B cell (primary cell): ENCODE measurements around the gene EPHA7. TPM values are rescaled to one million over a fixed set of nuclear protein-coding genes. Genes with fewer than 3 reads are reported as not detected.

Experiments used
- ATAC-seq: fragments of 200-7000 bp; cut with Tn5 transposase; one replicate; pipeline ENCODE4 v1.10.0; 2021; ENCODE audit warnings: low read depth, mild to moderate bottlenecking, moderate number of reproducible peaks, moderate library complexity
- CTCF ChIA-PET: fragments of 350-600 bp; sonication (Branson Sonifier 250); formaldehyde crosslinking; loops from one replicate; lab custom pipeline; 2021; ENCODE audit warnings: antibody characterized with exemption, inconsistent platforms; lab: Charles Lee
- POLR2A ChIA-PET: fragments of 350-600 bp; sonication (Branson Sonifier 250); formaldehyde crosslinking; loops from one replicate; lab custom pipeline; 2021; ENCODE audit warnings: antibody characterized with exemption; lab: Charles Lee
- DNase-seq: peaks from one replicate; pipeline ENCODE4 v3.0.0; 2013
- H2AFZ ChIP-seq: 2 replicates; pipeline ENCODE4 v1.6.1; 2012; ENCODE audit warnings: mild to moderate bottlenecking, low read depth, low read length; ENCODE audit not compliant: insufficient read depth, poor library complexity, severe bottlenecking
- H3K27ac ChIP-seq, 2 donors: 1 replicate in 1 of 2; 2 replicates in 1 of 2; pipeline ENCODE4 v1.5.1; 2012 to 2013; ENCODE audit warnings: low read length in 2 of 2, mild to moderate bottlenecking in 2 of 2, moderate library complexity in 1 of 2
- H3K27me3 ChIP-seq, 4 experiments: fragments of 200-600 bp in 1 of 4; sonication (generic) in 1 of 4; replicated peaks in 1 of 4; 1 replicate in 2 of 4; 2 replicates in 2 of 4; pipeline versions ENCODE4 v1.6.1 to v1.7.0; 2013 to 2016; ENCODE audit warnings: low read length in 3 of 4, mild to moderate bottlenecking in 2 of 4, mixed read lengths in 1 of 4, moderate library complexity in 1 of 4; ENCODE audit not compliant: insufficient read depth in 4 of 4, control insufficient read depth in 3 of 4; ENCODE audit errors: control extremely low read depth in 1 of 4
- H3K36me3 ChIP-seq, 2 experiments: replicated peaks in 1 of 2; 1 replicate in 1 of 2; 2 replicates in 1 of 2; pipeline versions ENCODE4 v1.6.1 to v1.7.1; 2013; ENCODE audit warnings: low read length in 1 of 2; ENCODE audit not compliant: insufficient read depth in 2 of 2, control insufficient read depth in 1 of 2; ENCODE audit errors: control extremely low read depth in 1 of 2, extremely low read depth in 1 of 2
- H3K4me1 ChIP-seq, 2 donors: fragments of 200-600 bp in 1 of 2; sonication (generic) in 1 of 2; 1 replicate in 1 of 2; 2 replicates in 1 of 2; pipeline versions ENCODE4 v1.5.1 to v1.6.1; 2013 to 2017; ENCODE audit warnings: low read length in 2 of 2; ENCODE audit not compliant: control insufficient read depth in 2 of 2, insufficient read depth in 2 of 2
- H3K4me2 ChIP-seq: replicated peaks from 2 replicates; pipeline ENCODE3; 2012; ENCODE audit warnings: mild to moderate bottlenecking, low read depth, low read length; ENCODE audit not compliant: poor library complexity, severe bottlenecking
- H3K4me3 ChIP-seq, 5 experiments: fragments of 200-600 bp in 1 of 5; sonication (generic) in 1 of 5; 1 replicate in 3 of 5; 2 replicates in 2 of 5; pipeline versions ENCODE4 v1.5.1 to v1.7.0; 2011 to 2016; ENCODE audit warnings: low read length in 4 of 5, mild to moderate bottlenecking in 4 of 5, low read depth in 2 of 5, control low read depth in 1 of 5, moderate library complexity in 1 of 5; ENCODE audit not compliant: insufficient read depth in 1 of 5; ENCODE audit errors: control extremely low read depth in 1 of 5, extremely low read depth in 1 of 5
- H3K79me2 ChIP-seq: fragments of 200-600 bp; sonication (generic); one replicate; pipeline ENCODE4 v1.6.0; 2016; ENCODE audit warnings: low read length; ENCODE audit not compliant: control insufficient read depth, insufficient read depth
- H3K9ac ChIP-seq: fragments of 200-600 bp; sonication (generic); 2 replicates; pipeline ENCODE4 v1.6.1; 2017; ENCODE audit warnings: mild to moderate bottlenecking, low read length, moderate library complexity
- H3K9me3 ChIP-seq, 3 donors: one replicate each; pipeline versions ENCODE4 v1.6.1 to v1.7.1; 2013; ENCODE audit warnings: low read length in 2 of 3; ENCODE audit not compliant: control insufficient read depth in 2 of 3, insufficient read depth in 1 of 3; ENCODE audit errors: control extremely low read depth in 1 of 3
- H4K20me1 ChIP-seq: 2 replicates; pipeline ENCODE4 v1.6.0; 2012; ENCODE audit warnings: mild to moderate bottlenecking, low read length; ENCODE audit not compliant: insufficient read depth, control insufficient read depth, poor library complexity, severe bottlenecking
- H3K27ac Mint-ChIP-seq: one replicate; pipeline ENCODE4 v1.8.0; 2021; ENCODE audit warnings: mixed read lengths
- H3K27me3 Mint-ChIP-seq: one replicate; pipeline ENCODE4 v1.8.0; 2021; ENCODE audit warnings: mixed read lengths
- H3K4me1 Mint-ChIP-seq: one replicate; pipeline ENCODE4 v1.8.0; 2021; ENCODE audit warnings: mixed read lengths
- H3K4me3 Mint-ChIP-seq: one replicate; pipeline ENCODE4 v1.8.0; 2021; ENCODE audit warnings: mixed read lengths
- H3K9me3 Mint-ChIP-seq: one replicate; pipeline ENCODE4 v1.8.0; 2022; ENCODE audit warnings: mixed read lengths; ENCODE audit not compliant: insufficient read depth
- CTCF ChIP-seq: fragments of 200-600 bp; IDR thresholded peaks from one replicate; pipeline ENCODE4 v1.8.0; 2022; ENCODE audit warnings: antibody characterized with exemption, mild to moderate bottlenecking
- EZH2 ChIP-seq: IDR thresholded peaks from 2 replicates; pipeline ENCODE4 v1.6.1; 2012; ENCODE audit warnings: borderline replicate concordance, low read depth, mild to moderate bottlenecking, moderate library complexity, low read length; ENCODE audit not compliant: insufficient read depth, poor library complexity, severe bottlenecking
- WGBS: methylation state at CpG from one replicate; pipeline ENCODE4 v1.1.5; 2013; ENCODE audit warnings: missing lambda C conversion rate; ENCODE audit not compliant: insufficient coverage; 5-methylcytosine and 5-hydroxymethylcytosine counted together
- intact Hi-C: fragments of 100-400 bp; cut with micrococcal nuclease; formaldehyde crosslinking; loops from one replicate; pipeline ENCODE4 v1.10.0; 2022
- polyA plus RNA-seq: library from polyadenylated mRNA; depleted of rRNA; stranded (reverse); fragments of >200 nt; gene quantifications from 2 replicates; pipeline ENCODE4 v1.2.3, GENCODE V29; 2012
- total RNA-seq, 2 donors: library from RNA; stranded (reverse); fragments of 120-200 nt in 1 of 2; gene quantifications; 1 replicate in 1 of 2; 2 replicates in 1 of 2; pipeline versions ENCODE4 v1.2.3 to v1.2.4, GENCODE V29; 2013 to 2022

The EPHA7 gene
- total and polyA plus RNA-seq, 2 donors (not counting 1 experiment from before 2014, with no cell fraction given) = not detected

GRCh38 chr6:93398723-93399122, 20.6 kb downstream of the EPHA7 start:
- Histone ChIP-seq H2AFZ (no peak overlapping the region), H3K4me3 (no peak overlapping the region), H3K27me3 (no peaks in the 10 kb centered on the region), H3K9ac (no peak overlapping the region), H3K27ac (no peak overlapping the region), H3K79me2 (no peaks in the 10 kb centered on the region), H4K20me1 (no peaks in the 10 kb centered on the region), H3K4me1 (no peaks in the 10 kb centered on the region), H3K9me3 (no peaks in the 10 kb centered on the region), H3K4me2 (no peak overlapping the region), H3K36me3 (no peaks in the 10 kb centered on the region)
- TF ChIP-seq EZH2 (no peak), CTCF (no peak)
- intact Hi-C loops = no loop called here
- ChIA-PET CTCF (no interaction called here), POLR2A (no interaction called here)
- peaks cover 2% of the 10 kb centered on the region for H3K9me3 Mint-ChIP-seq
- WGBS = no CpG with 5 or more reads among the region's 1 CpG
- no peak for ATAC-seq
- H3K27ac Mint-ChIP-seq = no peak overlapping the region
- no peaks in the 10 kb centered on the region for H3K27me3 Mint-ChIP-seq
- H3K4me3 Mint-ChIP-seq = no peak overlapping the region
- no peaks in the 10 kb centered on the region for H3K4me1 Mint-ChIP-seq
- DNase-seq = no peak

- intact Hi-C loops = no loop called here
- DNase-seq (no peak), ATAC-seq (no peak)
- no peak overlapping the region for H3K27ac ChIP-seq
- Mint-ChIP-seq H3K27me3 (no peaks in the 10 kb centered on the region), H3K27ac (no peak overlapping the region), H3K4me3 (no peak overlapping the region), H3K9me3 (peaks cover under 1% of the 10 kb centered on the region), H3K4me1 (no peaks in the 10 kb centered on the region)
- H3K36me3 ChIP-seq = no peaks in the 10 kb centered on the region
- H2AFZ ChIP-seq = no peak overlapping the region
- no peak for TF ChIP-seq CTCF
- no peak for TF ChIP-seq EZH2
- no CpG with 5 or more reads among the region's 2 CpGs for WGBS
- no peak overlapping the region for H3K4me3 ChIP-seq
- ChIA-PET CTCF (no interaction called here), POLR2A (no interaction called here)
- H3K4me2 ChIP-seq = no peak overlapping the region
- no peaks in the 10 kb centered on the region for H3K4me1 ChIP-seq
- no peak overlapping the region for H3K9ac ChIP-seq
- H3K9me3 ChIP-seq = no peaks in the 10 kb centered on the region
- no peaks in the 10 kb centered on the region for H3K79me2 ChIP-seq
- H3K27me3 ChIP-seq = no peaks in the 10 kb centered on the region
- no peaks in the 10 kb centered on the region for H4K20me1 ChIP-seq
Measured at GRCh38 chr6:93394471-93394870, 24.9 kb downstream of the EPHA7 start.
